K562 (cell line): ENCODE data around the gene USP20. TPM values are rescaled to one million over a fixed set of nuclear protein-coding genes. Genes with fewer than 3 reads are reported as not detected.

Experiments
- AFF1 ChIP-seq, 2 experiments: fragments of 450-650 bp; IDR thresholded peaks; 2 replicates each; pipeline ENCODE4 v1.6.1; 2018; ENCODE audit warnings: mild to moderate bottlenecking in 2 of 2, low read depth in 1 of 2; ENCODE audit not compliant: partially characterized antibody in 2 of 2
- ARID4B ChIP-seq: sonication (generic); formaldehyde crosslinking; IDR thresholded peaks from 2 replicates; pipeline ENCODE4 v1.8.0; 2022; ENCODE audit warnings: mild to moderate bottlenecking, missing genetic modification reagents
- ATF6 ChIP-seq: sonication (generic); formaldehyde crosslinking; IDR thresholded peaks from 2 replicates; pipeline ENCODE4 v1.4.0; 2020; ENCODE audit warnings: mild to moderate bottlenecking, missing genetic modification reagents
- CXXC5 ChIP-seq: fragments of 250-450 bp; sonication (Bioruptor Pico); IDR thresholded peaks from 2 replicates; pipeline ENCODE4 v1.8.0; 2022; ENCODE audit warnings: inconsistent platforms, mild to moderate bottlenecking, moderate library complexity
- HNRNPH1 ChIP-seq: fragments of 200-400 bp; formaldehyde crosslinking; optimal IDR thresholded peaks from 2 replicates; pipeline ENCODE3; 2017; ENCODE audit warnings: low read depth, mild to moderate bottlenecking, low read length, moderate library complexity
- KAT7 ChIP-seq: sonication (generic); formaldehyde crosslinking; IDR thresholded peaks from 2 replicates; pipeline ENCODE4 v1.8.0; 2022; ENCODE audit warnings: missing genetic modification reagents, mild to moderate bottlenecking, borderline replicate concordance
- MLX ChIP-seq, 2 experiments: fragments of 450-650 bp in 1 of 2; sonication (generic) in 1 of 2; formaldehyde crosslinking; conservative IDR thresholded peaks; 2 replicates each; pipeline versions ENCODE4 v1.4.0 to v1.8.1; 2020 to 2022; ENCODE audit warnings: mild to moderate bottlenecking in 1 of 2, missing genetic modification reagents in 1 of 2
- MTA1 ChIP-seq: fragments of 450-650 bp; IDR thresholded peaks from 2 replicates; pipeline ENCODE4 v1.6.1; 2017; ENCODE audit warnings: borderline replicate concordance
- NBN ChIP-seq: fragments of 450-650 bp; IDR thresholded peaks from 2 replicates; pipeline ENCODE4 v1.6.1; 2016; ENCODE audit warnings: low read depth, mild to moderate bottlenecking
- NFE2 ChIP-seq: IDR thresholded peaks from 2 replicates; pipeline ENCODE4 v1.6.1; 2014; ENCODE audit warnings: antibody characterized with exemption, low read depth
- NR4A1 ChIP-seq, 2 experiments: fragments of 250-450 bp in 1 of 2; fragments of 450-650 bp in 1 of 2; sonication (Bioruptor Pico) in 1 of 2; IDR thresholded peaks; 2 replicates each; pipeline versions ENCODE4 v1.4.0 to v1.6.1; 2016 to 2020; ENCODE audit warnings: mild to moderate bottlenecking in 2 of 2, missing compliant biosample characterization in 1 of 2, missing genetic modification characterization in 1 of 2, moderate library complexity in 1 of 2
- PCBP2 ChIP-seq: fragments of 200-400 bp; formaldehyde crosslinking; IDR thresholded peaks from 2 replicates; pipeline ENCODE4 v1.6.1; 2018; ENCODE audit warnings: low read length, low read depth, mild to moderate bottlenecking, moderate library complexity; ENCODE audit not compliant: poor library complexity, severe bottlenecking
- POLR2A ChIP-seq: fragments of 450-650 bp; conservative IDR thresholded peaks from 2 replicates; pipeline ENCODE4 v1.6.1; 2016
- PRMT5 ChIP-seq: sonication (generic); formaldehyde crosslinking; IDR thresholded peaks from 2 replicates; pipeline ENCODE4 v1.5.0; 2020; ENCODE audit warnings: missing genetic modification reagents
- ZNF274 ChIP-seq: IDR thresholded peaks from 2 replicates; pipeline ENCODE4 v1.6.1; 2011; ENCODE audit warnings: low read depth, mild to moderate bottlenecking, low read length, moderate library complexity, borderline replicate concordance
- polyA plus RNA-seq, 8 experiments: library from polyadenylated mRNA; depleted of rRNA in 4 of 8; stranded (reverse) in 5 of 8; unstranded in 3 of 8; fragments of >200 nt; fragmentation: Nextera tagmentation in 2 of 8; fragmentation: Illumina TruSeq in 1 of 8; extraction: Ambion mirVana in 2 of 8; extraction: Trizol in 1 of 8; gene quantifications; 2 replicates each; pipeline versions ENCODE4 v1.2.1 to v1.2.3, GENCODE V29; 2011 to 2014; ENCODE audit warnings: inconsistent platforms in 1 of 8, missing spikeins in 1 of 8
- total RNA-seq, 7 experiments: library from RNA; depleted of rRNA in 6 of 7; stranded (reverse); fragments of >200 nt in 6 of 7; fragmentation: Illumina TruSeq in 2 of 7; extraction: Trizol in 2 of 7; gene quantifications; 2 replicates each; pipeline versions ENCODE4 v1.2.1 to v1.2.3, GENCODE V29; 2011 to 2021; ENCODE audit warnings: low replicate concordance in 1 of 7

Gene USP20
- total and polyA plus RNA-seq, 9 of the 15 experiments (the other 6 are each of a cell fraction or from before 2014, with no cell fraction given) = 1.9 to 136 (median 49.1) TPM

- peak in 1 of 2 experiments; percentile 49 for TF ChIP-seq AFF1 (IDR thresholded peaks at IDR 0.05; ENCODE audit: low read depth in 1 of 2, partially characterized antibody in 2 of 2)
- TF ChIP-seq MTA1 = no peak
- TF ChIP-seq PRMT5 (CRISPR knock-in tag) = no peak
- TF ChIP-seq NBN = no peak
- TF ChIP-seq NFE2 = no peak
- TF ChIP-seq NR4A1 (CRISPR knock-in tag; IDR thresholded peaks at IDR 0.05) = no peak
- no peak for TF ChIP-seq NR4A1 (tag; IDR thresholded peaks at IDR 0.05)
- TF ChIP-seq HNRNPH1 = no peak
- peak; percentile 15; the same call in 1 of the 2 replicates for TF ChIP-seq CXXC5 (CRISPR knock-in tag)
- no peak for TF ChIP-seq ZNF274
- no peak for TF ChIP-seq ATF6 (CRISPR knock-in tag)
- no peak for TF ChIP-seq KAT7 (CRISPR knock-in tag)
- no peak; the same call in 1 of the 2 replicates for TF ChIP-seq ARID4B (CRISPR knock-in tag)
- peak; percentile 77 for TF ChIP-seq POLR2A
- TF ChIP-seq MLX (CRISPR knock-in tag; conservative IDR thresholded peaks at IDR 0.05) = no peak
- no peak for TF ChIP-seq PCBP2
Measured at GRCh38 chr9:129858167-129858962, 23.1 kb downstream of the USP20 start (continued).
